IMR-90 (cell line): ENCODE data around the gene LIPH. TPM values are rescaled to one million over a fixed set of nuclear protein-coding genes. Genes with fewer than 3 reads are reported as not detected.

ENCODE experiments used
- ATAC-seq: fragments of 200-7000 bp; cut with Tn5 transposase; 2 replicates; pipeline ENCODE4 v1.9.1; 2020; ENCODE audit warnings: low read depth, mild to moderate bottlenecking, moderate library complexity
- BruUV-seq: library from RNA; stranded (reverse); fragments of 400-500 nt; replicated peaks from 2 replicates; lab custom pipeline; 2021; lab: Mats Ljungman, UMichigan
- CTCF ChIA-PET: fragments of 300-600 bp; formaldehyde crosslinking; extraction: SDS; loops from one replicate; lab custom pipeline; 2021; ENCODE audit warnings: antibody characterized with exemption; lab: Yijun Ruan, JAX
- POLR2A ChIA-PET: fragments of 300-600 bp; sonication (Branson Sonifier 250); formaldehyde crosslinking; loops from one replicate; lab custom pipeline; 2022; ENCODE audit warnings: antibody characterized with exemption; ENCODE audit not compliant: unreplicated experiment; lab: Charles Lee
- DNase-seq: peaks from one replicate; pipeline ENCODE4 v3.0.0; 2013
- H2AFZ ChIP-seq: replicated peaks from 2 replicates; pipeline ENCODE3; 2013; ENCODE audit warnings: low read length, mild to moderate bottlenecking; ENCODE audit not compliant: poor library complexity
- H2AK5ac ChIP-seq: 2 replicates; pipeline ENCODE4 v1.6.1; 2013; ENCODE audit warnings: low read depth, low read length, inconsistent platforms
- H2AK9ac ChIP-seq: replicated peaks from 2 replicates; pipeline ENCODE3; 2013; ENCODE audit warnings: mild to moderate bottlenecking, low read depth, low read length, moderate library complexity; ENCODE audit not compliant: poor library complexity
- H2BK120ac ChIP-seq: 2 replicates; pipeline ENCODE4 v1.6.1; 2013; ENCODE audit warnings: low read depth, low read length, inconsistent platforms
- H2BK15ac ChIP-seq: 3 replicates; pipeline ENCODE4 v1.6.1; 2013; ENCODE audit warnings: low read depth, low read length, inconsistent platforms
- H2BK20ac ChIP-seq: 2 replicates; pipeline ENCODE4 v1.6.1; 2013; ENCODE audit warnings: low read depth, mild to moderate bottlenecking, inconsistent platforms, low read length, moderate library complexity
- H2BK5ac ChIP-seq: 2 replicates; pipeline ENCODE4 v1.6.1; 2013; ENCODE audit warnings: mild to moderate bottlenecking, low read depth, low read length, inconsistent platforms; ENCODE audit not compliant: poor library complexity, severe bottlenecking
- H3K14ac ChIP-seq: replicated peaks from 2 replicates; pipeline ENCODE4 v1.6.1; 2013; ENCODE audit warnings: low read depth, low read length, inconsistent platforms
- H3K18ac ChIP-seq: 2 replicates; pipeline ENCODE4 v1.6.1; 2013; ENCODE audit warnings: low read depth, low read length, control low read depth
- H3K23ac ChIP-seq: 2 replicates; pipeline ENCODE4 v1.6.1; 2013; ENCODE audit warnings: low read depth, low read length, inconsistent platforms
- H3K27ac ChIP-seq: 2 replicates; pipeline ENCODE4 v1.5.1; 2013; ENCODE audit warnings: mild to moderate bottlenecking, control low read depth, low read length; ENCODE audit not compliant: insufficient read depth
- H3K27me3 ChIP-seq: 2 replicates; pipeline ENCODE4 v1.6.1; 2013; ENCODE audit warnings: low read length; ENCODE audit not compliant: control insufficient read depth, insufficient read depth
- H3K36me3 ChIP-seq: 2 replicates; pipeline ENCODE4 v1.6.1; 2013; ENCODE audit warnings: low read length, mixed read lengths; ENCODE audit not compliant: control insufficient read depth, insufficient read depth
- H3K4ac ChIP-seq: 2 replicates; pipeline ENCODE4 v1.6.1; 2013; ENCODE audit warnings: low read depth, low read length, inconsistent platforms
- H3K4me1 ChIP-seq: 2 replicates; pipeline ENCODE4 v1.6.1; 2013; ENCODE audit warnings: low read length, mixed read lengths; ENCODE audit not compliant: control insufficient read depth, insufficient read depth
- H3K4me2 ChIP-seq: 2 replicates; pipeline ENCODE4 v1.6.1; 2013; ENCODE audit warnings: low read depth, mild to moderate bottlenecking, control low read depth, low read length, moderate library complexity
- H3K4me3 ChIP-seq: 2 replicates; pipeline ENCODE4 v1.5.1; 2013; ENCODE audit warnings: low read depth, mild to moderate bottlenecking, control low read depth, low read length, moderate library complexity; ENCODE audit not compliant: insufficient read depth
- H3K56ac ChIP-seq: 2 replicates; pipeline ENCODE4 v1.6.1; 2013; ENCODE audit warnings: low read length, inconsistent platforms; ENCODE audit not compliant: insufficient read depth; ENCODE audit errors: extremely low read depth
- H3K79me1 ChIP-seq, 2 experiments: 2 replicates each; pipeline ENCODE4 v1.6.1; 2013; ENCODE audit warnings: low read length in 2 of 2, inconsistent platforms in 1 of 2, low read depth in 1 of 2
- H3K9ac ChIP-seq: 2 replicates; pipeline ENCODE4 v1.6.1; 2013; ENCODE audit warnings: low read depth, low read length, control low read depth
- H3K9me1 ChIP-seq: 2 replicates; pipeline ENCODE4 v1.6.1; 2013; ENCODE audit warnings: low read length, inconsistent platforms; ENCODE audit not compliant: insufficient read depth
- H3K9me3 ChIP-seq: 2 replicates; pipeline ENCODE4 v1.6.1; 2013; ENCODE audit warnings: low read length; ENCODE audit not compliant: control insufficient read depth, insufficient read depth
- H4K20me1 ChIP-seq: 2 replicates; pipeline ENCODE4 v1.6.1; 2013; ENCODE audit warnings: low read length, inconsistent platforms; ENCODE audit not compliant: insufficient read depth
- H4K5ac ChIP-seq: 2 replicates; pipeline ENCODE4 v1.6.1; 2013; ENCODE audit warnings: mild to moderate bottlenecking, low read depth, low read length, control low read depth
- H4K8ac ChIP-seq, 2 experiments: 2 replicates each; pipeline ENCODE4 v1.6.1; 2013; ENCODE audit warnings: low read depth in 2 of 2, low read length in 2 of 2, control low read depth in 1 of 2, inconsistent platforms in 1 of 2
- H4K91ac ChIP-seq: 2 replicates; pipeline ENCODE4 v1.6.1; 2013; ENCODE audit warnings: low read depth, low read length, inconsistent platforms; ENCODE audit not compliant: insufficient read depth
- CHD1 ChIP-seq: IDR thresholded peaks from 2 replicates; pipeline ENCODE4 v1.6.1; 2012; ENCODE audit warnings: low read depth, low read length, improper control_type of control experiment
- CTCF ChIP-seq: conservative IDR thresholded peaks from 2 replicates; pipeline ENCODE4 v1.5.1; 2012; ENCODE audit warnings: mild to moderate bottlenecking, low read depth, low read length, improper control_type of control experiment
- FOS ChIP-seq: fragments of 150-350 bp; IDR thresholded peaks from 2 replicates; pipeline ENCODE4 v1.6.1; 2016; ENCODE audit warnings: low read depth, low read length
- RCOR1 ChIP-seq: IDR thresholded peaks from 2 replicates; pipeline ENCODE4 v1.6.1; 2012; ENCODE audit warnings: mild to moderate bottlenecking, low read length, improper control_type of control experiment; ENCODE audit not compliant: insufficient replicate concordance
- WGBS, 2 experiments: methylation state at CpG; one replicate each; pipeline versions ENCODE4 v1.1.5 to v1.1.7; 2013; ENCODE audit warnings: missing lambda C conversion rate in 2 of 2; ENCODE audit not compliant: insufficient read length in 1 of 2; ENCODE audit errors: extremely low coverage in 2 of 2; 5-methylcytosine and 5-hydroxymethylcytosine counted together
- dilution Hi-C: fragments of 300-500 bp; cut with HindIII; formaldehyde crosslinking; loops from one replicate; pipeline ENCODE4 v1.14.3; 2018; ENCODE audit warnings: low sequenced_read_pairs; ENCODE audit not compliant: unreplicated experiment
- in situ Hi-C: fragments of 300-500 bp; cut with MboI; formaldehyde crosslinking; loops from 3 replicates; pipeline ENCODE4 v1.14.3; 2019; ENCODE audit warnings: low sequenced_read_pairs, inconsistent platforms, mixed read lengths
- intact Hi-C: fragments of 100-400 bp; cut with micrococcal nuclease; formaldehyde crosslinking; loops from 2 replicates; pipeline ENCODE4 v1.10.0; 2022
- polyA plus RNA-seq, 3 experiments: library from polyadenylated mRNA; depleted of rRNA; stranded (reverse); fragments of >200 nt; gene quantifications; 2 replicates each; pipeline ENCODE4 v1.2.3, GENCODE V29; 2012; ENCODE audit warnings: low replicate concordance in 1 of 3
- total RNA-seq: library from RNA; depleted of rRNA; stranded (reverse); fragments of >200 nt; gene quantifications from 2 replicates; pipeline ENCODE4 v1.2.3, GENCODE V29; 2012

Gene LIPH
- total and polyA plus RNA-seq, 2 of the 4 experiments (the other 2 are of a cell fraction) = 0.27 to 0.36 TPM

GRCh38 chr3:185479373-185479945, 72.9 kb downstream of the LIPH start:
- Histone ChIP-seq H3K4me3 (no peak overlapping the region), H3K18ac (no peak overlapping the region), H3K14ac (no peak overlapping the region), H4K91ac (no peak overlapping the region), H2BK5ac (no peak overlapping the region), H2BK20ac (no peak overlapping the region), H3K9ac (no peak overlapping the region), H3K56ac (no peak overlapping the region), H3K4me2 (no peak overlapping the region), H2BK120ac (no peak overlapping the region), H4K8ac (no peak overlapping the region), H3K9me1 (peaks cover 8% of the 10 kb centered on the region; the same call in 1 of the 2 replicates), H2BK15ac (no peak overlapping the region), H2AK9ac (no peak overlapping the region), H3K27ac (no peak overlapping the region), H3K9me3 (no peaks in the 10 kb centered on the region), H3K27me3 (no peaks in the 10 kb centered on the region), H3K4me1 (no peaks in the 10 kb centered on the region), H3K23ac (no peak overlapping the region), H3K36me3 (peaks cover 14% of the 10 kb centered on the region), H3K79me1 (no peaks in the 10 kb centered on the region), H2AK5ac (no peak overlapping the region), H3K4ac (no peak overlapping the region), H2AFZ (no peak overlapping the region), H4K5ac (no peak overlapping the region), H4K20me1 (no peaks in the 10 kb centered on the region)
- no CpG with 5 or more reads among the region's 2 CpGs for WGBS, 2 experiments
- CTCF ChIA-PET = interaction anchor here (1.9 kb wide), 1 partner anchor 19 kb away, joined by 7 read pairs; no protein-coding TSS in a partner anchor
- ATAC-seq (no peak), DNase-seq (no peak)
- POLR2A ChIA-PET = no interaction called here
- no TSS peak for BruUV-seq
- dilution Hi-C loops = no loop called here
- in situ Hi-C loops = no loop called here
- TF ChIP-seq CHD1 (no peak), FOS (no peak), RCOR1 (no peak), CTCF (no peak)
- intact Hi-C loops = no loop called here
